Lower lobe of right lung (tissue), 2 donors: ENCODE data around the gene CCT7. TPM values are rescaled to one million over a fixed set of nuclear protein-coding genes. Genes with fewer than 3 reads are reported as not detected.

Experiments used
- ATAC-seq, 2 donors: fragments of 200-7000 bp; cut with Tn5 transposase; one replicate each; pipeline ENCODE4 v1.9.1; 2020 to 2022; ENCODE audit warnings: mild to moderate bottlenecking in 2 of 2, moderate library complexity in 2 of 2
- DNase-seq: peaks from one replicate; pipeline ENCODE4 v3.0.0-alpha.2; 2020
- H3K27ac ChIP-seq: fragments of 200-600 bp; one replicate; pipeline ENCODE4 v1.8.0; 2022
- H3K27me3 ChIP-seq: fragments of 200-600 bp; one replicate; pipeline ENCODE4 v1.8.0; 2022; ENCODE audit warnings: low read depth
- H3K36me3 ChIP-seq: fragments of 200-600 bp; one replicate; pipeline ENCODE4 v1.8.0; 2022; ENCODE audit warnings: mild to moderate bottlenecking
- H3K4me1 ChIP-seq: fragments of 200-600 bp; one replicate; pipeline ENCODE4 v1.8.0; 2022
- H3K4me3 ChIP-seq: fragments of 200-600 bp; one replicate; pipeline ENCODE4 v1.8.0; 2022; ENCODE audit warnings: mild to moderate bottlenecking
- H3K9me3 ChIP-seq: fragments of 200-600 bp; one replicate; pipeline ENCODE4 v1.8.0; 2022
- intact Hi-C: fragments of 100-400 bp; cut with DNase I; formaldehyde crosslinking; loops from one replicate; pipeline ENCODE4 v1.11.0; 2022
- total RNA-seq: library from RNA; stranded (reverse); fragmentation: NEBNext Ultra II Directional; extraction: Animal tissue kit (Norgen Biotek cat#: 25700); gene quantifications from one replicate; pipeline ENCODE4 v1.2.1, GENCODE V29; 2021
- TF ChIP-seq, protein P1 (sequence below): fragments of 200-600 bp; IDR thresholded peaks from one replicate; pipeline ENCODE4 v1.8.0; 2022; ENCODE audit warnings: antibody characterized with exemption, mild to moderate bottlenecking
- donor health status: DM: no; HTN: yes; CAD: no; lungs with severe emphysema.

Gene CCT7
- total RNA-seq, 1 donor from 2014 or later = 151 TPM

- Histone ChIP-seq H3K27me3 (no peaks in the 10 kb centered on the region), H3K4me1 (no peaks in the 10 kb centered on the region), H3K27ac (no peak overlapping the region), H3K9me3 (no peaks in the 10 kb centered on the region), H3K36me3 (peaks cover 66% of the 10 kb centered on the region), H3K4me3 (no peak overlapping the region)
- TF ChIP-seq, protein P1, sequence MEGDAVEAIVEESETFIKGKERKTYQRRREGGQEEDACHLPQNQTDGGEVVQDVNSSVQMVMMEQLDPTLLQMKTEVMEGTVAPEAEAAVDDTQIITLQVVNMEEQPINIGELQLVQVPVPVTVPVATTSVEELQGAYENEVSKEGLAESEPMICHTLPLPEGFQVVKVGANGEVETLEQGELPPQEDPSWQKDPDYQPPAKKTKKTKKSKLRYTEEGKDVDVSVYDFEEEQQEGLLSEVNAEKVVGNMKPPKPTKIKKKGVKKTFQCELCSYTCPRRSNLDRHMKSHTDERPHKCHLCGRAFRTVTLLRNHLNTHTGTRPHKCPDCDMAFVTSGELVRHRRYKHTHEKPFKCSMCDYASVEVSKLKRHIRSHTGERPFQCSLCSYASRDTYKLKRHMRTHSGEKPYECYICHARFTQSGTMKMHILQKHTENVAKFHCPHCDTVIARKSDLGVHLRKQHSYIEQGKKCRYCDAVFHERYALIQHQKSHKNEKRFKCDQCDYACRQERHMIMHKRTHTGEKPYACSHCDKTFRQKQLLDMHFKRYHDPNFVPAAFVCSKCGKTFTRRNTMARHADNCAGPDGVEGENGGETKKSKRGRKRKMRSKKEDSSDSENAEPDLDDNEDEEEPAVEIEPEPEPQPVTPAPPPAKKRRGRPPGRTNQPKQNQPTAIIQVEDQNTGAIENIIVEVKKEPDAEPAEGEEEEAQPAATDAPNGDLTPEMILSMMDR = no peak
- DNase-seq = no peak
- no peak for ATAC-seq
- intact Hi-C loops = no loop called here
Measured at GRCh38 chr2:73253400-73253799, 19.3 kb downstream of the CCT7 start.

DNA sequence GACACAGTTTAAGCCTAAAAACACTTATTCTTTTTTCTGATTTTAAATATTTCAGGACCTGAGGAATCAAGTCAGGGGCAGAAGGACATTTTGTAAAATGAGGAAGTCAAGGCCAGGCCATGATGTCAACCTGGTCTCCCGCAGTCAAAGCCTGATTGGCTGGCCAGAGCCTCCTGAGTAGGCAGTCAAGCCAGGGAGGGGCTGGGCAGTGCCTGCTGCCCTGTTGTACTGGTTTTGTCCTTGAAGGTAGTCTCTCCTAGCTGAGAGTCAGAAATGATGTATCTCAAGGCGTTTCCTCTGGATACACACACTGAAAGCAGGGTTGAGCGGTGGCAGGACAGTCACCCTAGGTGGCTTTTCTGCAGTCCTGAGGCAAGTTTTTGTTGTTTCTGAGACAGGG is 19.8 kb downstream of the CCT7 start:
- Histone ChIP-seq H3K9me3 (no peaks in the 10 kb centered on the region), H3K27me3 (no peaks in the 10 kb centered on the region), H3K4me3 (no peak overlapping the region), H3K27ac (no peak overlapping the region), H3K36me3 (peaks cover 61% of the 10 kb centered on the region), H3K4me1 (no peaks in the 10 kb centered on the region)
- intact Hi-C loops = no loop called here
- TF ChIP-seq, protein P1 = no peak
- DNase-seq (no peak), ATAC-seq (no peak)

DNA sequence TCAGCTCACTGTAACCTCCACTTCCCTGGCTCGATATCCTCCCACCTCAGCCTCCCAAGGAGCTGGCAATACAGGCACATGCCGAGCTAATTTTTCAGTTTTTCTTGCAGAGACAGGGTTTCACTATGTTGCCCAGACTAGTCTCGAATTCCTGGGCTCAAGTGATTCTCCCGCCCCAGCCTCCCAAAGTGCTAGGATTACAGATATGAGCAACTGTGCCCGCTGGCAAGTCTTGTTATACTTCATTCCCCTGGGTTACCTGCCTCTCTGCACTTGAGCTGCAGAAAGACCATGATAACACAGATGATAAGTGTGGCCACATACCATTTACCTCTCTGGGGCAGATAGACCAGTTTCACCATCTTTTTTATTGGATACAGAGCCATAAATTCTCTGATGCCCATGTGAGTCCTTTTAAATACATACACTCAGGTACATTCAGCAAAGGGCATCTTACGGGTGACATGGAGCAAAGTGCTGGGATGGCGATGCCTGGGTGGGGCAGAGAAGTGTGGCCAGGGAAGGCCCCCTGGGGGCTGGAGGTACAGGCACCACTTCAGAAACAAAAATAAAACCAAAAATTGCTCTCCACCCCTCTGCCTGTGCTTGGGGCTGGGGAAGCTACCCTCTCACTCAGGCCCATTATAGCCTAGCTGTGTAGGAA is 20.4 kb downstream of the CCT7 start:
- DNase-seq (no peak), ATAC-seq (no peak)
- Histone ChIP-seq H3K4me3 (no peak overlapping the region), H3K4me1 (no peaks in the 10 kb centered on the region), H3K27ac (no peak overlapping the region), H3K36me3 (peaks cover 55% of the 10 kb centered on the region), H3K9me3 (no peaks in the 10 kb centered on the region), H3K27me3 (no peaks in the 10 kb centered on the region)
- TF ChIP-seq, protein P1 = no peak
- intact Hi-C loops = no loop called here

- ATAC-seq = no peak
- H3K36me3 ChIP-seq = peaks cover 49% of the 10 kb centered on the region
- H3K4me1 ChIP-seq = no peaks in the 10 kb centered on the region
- TF ChIP-seq, protein P1 = no peak
- DNase-seq = no peak
- intact Hi-C loops = no loop called here
- no peak overlapping the region for H3K27ac ChIP-seq
- no peaks in the 10 kb centered on the region for H3K9me3 ChIP-seq
- no peaks in the 10 kb centered on the region for H3K27me3 ChIP-seq
- no peak overlapping the region for H3K4me3 ChIP-seq
Measured at GRCh38 chr2:73255007-73255644, 21.0 kb downstream of the CCT7 start.

- no peak for ATAC-seq
- no peak overlapping the region for H3K27ac ChIP-seq
- TF ChIP-seq, protein P1 = no peak
- no peaks in the 10 kb centered on the region for H3K27me3 ChIP-seq
- H3K9me3 ChIP-seq = no peaks in the 10 kb centered on the region
- no peak for DNase-seq
- H3K4me3 ChIP-seq = no peak overlapping the region
- no peaks in the 10 kb centered on the region for H3K4me1 ChIP-seq
- peaks cover 39% of the 10 kb centered on the region for H3K36me3 ChIP-seq
- intact Hi-C loops = no loop called here
Measured at GRCh38 chr2:73255907-73256617, 22.0 kb downstream of the CCT7 start.
